OCI-LY3 (cell line): ENCODE results near the gene ZMYND11.

Experiments used
- EZH2phosphoT487 ChIP-seq: fragments of 200-600 bp; shearing (Covaris generic); IDR thresholded peaks from 2 replicates; pipeline ENCODE4 v1.6.1; 2018; ENCODE audit warnings: antibody characterized with exemption, mixed run types, low read depth
- TF ChIP-seq, protein P1 (sequence below): fragments of 200-600, 300-600 bp; sonication (generic); IDR thresholded peaks from 2 replicates; pipeline ENCODE4 v1.5.1; 2014; ENCODE audit warnings: antibody characterized with exemption, low read length, low read depth

DNA sequence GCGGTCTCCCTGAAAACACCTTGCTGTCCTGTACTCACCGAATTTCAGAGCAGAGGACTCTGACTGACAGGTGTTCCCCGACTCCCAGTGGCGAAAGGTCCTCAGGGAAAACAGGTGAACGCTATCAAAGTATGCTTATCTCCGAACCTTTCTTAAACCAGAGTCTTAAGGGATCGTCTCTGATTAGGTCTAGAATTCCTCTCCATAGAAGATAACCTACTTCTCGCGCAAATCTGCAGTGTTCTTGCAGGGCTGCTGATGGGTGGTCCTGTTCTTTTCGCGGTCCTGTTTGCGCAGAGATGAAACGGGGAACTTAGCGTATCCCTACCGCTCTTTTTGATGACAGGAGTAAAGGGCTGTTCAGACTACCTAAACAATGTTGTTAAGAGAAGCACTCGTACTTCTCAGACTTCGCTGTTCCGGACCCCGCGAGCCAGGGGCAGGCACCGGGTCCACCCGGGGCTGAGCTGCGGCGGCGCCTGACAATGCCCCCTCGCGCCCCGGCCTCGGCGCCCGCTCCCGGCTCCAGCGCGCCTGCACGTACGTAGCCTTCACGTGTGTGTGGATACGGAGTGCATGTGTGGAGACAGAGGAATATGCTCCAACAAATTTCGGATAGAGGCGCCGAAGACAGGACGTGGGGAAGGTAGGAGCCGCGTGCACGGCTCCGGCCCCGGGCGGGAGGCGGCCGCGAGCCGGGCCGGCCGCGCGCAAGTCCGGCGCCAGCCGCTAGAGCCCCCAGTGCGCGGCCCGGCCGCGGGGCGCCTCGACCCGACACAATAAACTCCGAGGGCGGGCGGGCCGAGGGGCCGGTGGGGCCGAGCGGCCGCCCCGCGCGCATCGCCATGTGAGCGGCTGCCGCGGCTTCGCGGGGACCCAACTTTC is 766 bp upstream of the ZMYND11 start:
- TF ChIP-seq, protein P1, sequence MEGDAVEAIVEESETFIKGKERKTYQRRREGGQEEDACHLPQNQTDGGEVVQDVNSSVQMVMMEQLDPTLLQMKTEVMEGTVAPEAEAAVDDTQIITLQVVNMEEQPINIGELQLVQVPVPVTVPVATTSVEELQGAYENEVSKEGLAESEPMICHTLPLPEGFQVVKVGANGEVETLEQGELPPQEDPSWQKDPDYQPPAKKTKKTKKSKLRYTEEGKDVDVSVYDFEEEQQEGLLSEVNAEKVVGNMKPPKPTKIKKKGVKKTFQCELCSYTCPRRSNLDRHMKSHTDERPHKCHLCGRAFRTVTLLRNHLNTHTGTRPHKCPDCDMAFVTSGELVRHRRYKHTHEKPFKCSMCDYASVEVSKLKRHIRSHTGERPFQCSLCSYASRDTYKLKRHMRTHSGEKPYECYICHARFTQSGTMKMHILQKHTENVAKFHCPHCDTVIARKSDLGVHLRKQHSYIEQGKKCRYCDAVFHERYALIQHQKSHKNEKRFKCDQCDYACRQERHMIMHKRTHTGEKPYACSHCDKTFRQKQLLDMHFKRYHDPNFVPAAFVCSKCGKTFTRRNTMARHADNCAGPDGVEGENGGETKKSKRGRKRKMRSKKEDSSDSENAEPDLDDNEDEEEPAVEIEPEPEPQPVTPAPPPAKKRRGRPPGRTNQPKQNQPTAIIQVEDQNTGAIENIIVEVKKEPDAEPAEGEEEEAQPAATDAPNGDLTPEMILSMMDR: no peak
- TF ChIP-seq EZH2phosphoT487: no peak
